Panc1 (cell line): Measurements from ENCODE around the gene MTF1.

ENCODE experiments used
- POLR2AphosphoS5 ChIP-seq: IDR thresholded peaks from 2 replicates; pipeline ENCODE4 v1.6.1; 2012; ENCODE audit warnings: mild to moderate bottlenecking, low read depth, low read length, moderate library complexity
- SIN3A ChIP-seq: IDR thresholded peaks from 2 replicates; pipeline ENCODE4 v1.6.1; 2012; ENCODE audit warnings: low read depth, mild to moderate bottlenecking, low read length, moderate library complexity, borderline replicate concordance; ENCODE audit not compliant: insufficient read depth
- TCF7L2 ChIP-seq: IDR thresholded peaks from 2 replicates; pipeline ENCODE4 v1.6.1; 2011; ENCODE audit warnings: mild to moderate bottlenecking, low read depth, low read length, inconsistent platforms
- TF ChIP-seq, protein P1 (sequence below): fragments of 450-650 bp; IDR thresholded peaks from 2 replicates; pipeline ENCODE4 v1.5.1; 2017; ENCODE audit warnings: mild to moderate bottlenecking
- TF ChIP-seq, protein P2 (sequence below), 2 experiments: IDR thresholded peaks; 2 replicates each; pipeline ENCODE4 v1.6.1; 2011 to 2012; ENCODE audit warnings: low read depth in 2 of 2, control low read depth in 1 of 2, low read length in 1 of 2, mild to moderate bottlenecking in 1 of 2, moderate library complexity in 1 of 2; ENCODE audit not compliant: insufficient read depth in 1 of 2

DNA sequence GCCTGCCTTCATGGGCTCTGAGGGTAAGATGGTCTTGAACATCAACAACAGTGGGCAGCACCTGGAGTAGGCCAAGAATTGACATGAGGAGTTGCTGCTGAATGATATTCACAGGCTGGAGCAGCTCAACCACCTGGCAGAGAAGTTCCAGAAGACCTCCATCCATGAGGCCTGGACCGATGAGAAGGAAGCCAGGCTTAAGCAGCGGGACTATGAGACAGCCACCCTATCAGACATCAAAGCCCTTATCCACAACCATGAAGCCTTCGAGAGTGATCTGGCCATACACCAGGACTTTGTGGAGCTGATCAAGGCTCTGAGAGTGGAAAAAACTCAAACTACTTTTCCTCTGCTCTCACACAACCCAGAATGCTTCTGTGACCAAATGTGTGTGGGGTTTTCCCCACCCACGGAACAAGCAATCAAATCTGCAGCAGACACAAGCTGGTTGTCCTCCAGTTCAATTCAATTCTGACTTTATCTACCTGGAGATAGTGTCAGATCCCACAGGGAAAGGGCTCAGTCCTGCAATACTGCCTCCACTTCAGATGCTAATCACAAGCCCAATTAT, 82.4 kb downstream of the MTF1 start:
- TF ChIP-seq, protein P1, sequence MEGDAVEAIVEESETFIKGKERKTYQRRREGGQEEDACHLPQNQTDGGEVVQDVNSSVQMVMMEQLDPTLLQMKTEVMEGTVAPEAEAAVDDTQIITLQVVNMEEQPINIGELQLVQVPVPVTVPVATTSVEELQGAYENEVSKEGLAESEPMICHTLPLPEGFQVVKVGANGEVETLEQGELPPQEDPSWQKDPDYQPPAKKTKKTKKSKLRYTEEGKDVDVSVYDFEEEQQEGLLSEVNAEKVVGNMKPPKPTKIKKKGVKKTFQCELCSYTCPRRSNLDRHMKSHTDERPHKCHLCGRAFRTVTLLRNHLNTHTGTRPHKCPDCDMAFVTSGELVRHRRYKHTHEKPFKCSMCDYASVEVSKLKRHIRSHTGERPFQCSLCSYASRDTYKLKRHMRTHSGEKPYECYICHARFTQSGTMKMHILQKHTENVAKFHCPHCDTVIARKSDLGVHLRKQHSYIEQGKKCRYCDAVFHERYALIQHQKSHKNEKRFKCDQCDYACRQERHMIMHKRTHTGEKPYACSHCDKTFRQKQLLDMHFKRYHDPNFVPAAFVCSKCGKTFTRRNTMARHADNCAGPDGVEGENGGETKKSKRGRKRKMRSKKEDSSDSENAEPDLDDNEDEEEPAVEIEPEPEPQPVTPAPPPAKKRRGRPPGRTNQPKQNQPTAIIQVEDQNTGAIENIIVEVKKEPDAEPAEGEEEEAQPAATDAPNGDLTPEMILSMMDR, result no peak
- TF ChIP-seq POLR2AphosphoS5 (no peak), SIN3A (no peak), TCF7L2 (no peak)
- TF ChIP-seq, protein P2, sequence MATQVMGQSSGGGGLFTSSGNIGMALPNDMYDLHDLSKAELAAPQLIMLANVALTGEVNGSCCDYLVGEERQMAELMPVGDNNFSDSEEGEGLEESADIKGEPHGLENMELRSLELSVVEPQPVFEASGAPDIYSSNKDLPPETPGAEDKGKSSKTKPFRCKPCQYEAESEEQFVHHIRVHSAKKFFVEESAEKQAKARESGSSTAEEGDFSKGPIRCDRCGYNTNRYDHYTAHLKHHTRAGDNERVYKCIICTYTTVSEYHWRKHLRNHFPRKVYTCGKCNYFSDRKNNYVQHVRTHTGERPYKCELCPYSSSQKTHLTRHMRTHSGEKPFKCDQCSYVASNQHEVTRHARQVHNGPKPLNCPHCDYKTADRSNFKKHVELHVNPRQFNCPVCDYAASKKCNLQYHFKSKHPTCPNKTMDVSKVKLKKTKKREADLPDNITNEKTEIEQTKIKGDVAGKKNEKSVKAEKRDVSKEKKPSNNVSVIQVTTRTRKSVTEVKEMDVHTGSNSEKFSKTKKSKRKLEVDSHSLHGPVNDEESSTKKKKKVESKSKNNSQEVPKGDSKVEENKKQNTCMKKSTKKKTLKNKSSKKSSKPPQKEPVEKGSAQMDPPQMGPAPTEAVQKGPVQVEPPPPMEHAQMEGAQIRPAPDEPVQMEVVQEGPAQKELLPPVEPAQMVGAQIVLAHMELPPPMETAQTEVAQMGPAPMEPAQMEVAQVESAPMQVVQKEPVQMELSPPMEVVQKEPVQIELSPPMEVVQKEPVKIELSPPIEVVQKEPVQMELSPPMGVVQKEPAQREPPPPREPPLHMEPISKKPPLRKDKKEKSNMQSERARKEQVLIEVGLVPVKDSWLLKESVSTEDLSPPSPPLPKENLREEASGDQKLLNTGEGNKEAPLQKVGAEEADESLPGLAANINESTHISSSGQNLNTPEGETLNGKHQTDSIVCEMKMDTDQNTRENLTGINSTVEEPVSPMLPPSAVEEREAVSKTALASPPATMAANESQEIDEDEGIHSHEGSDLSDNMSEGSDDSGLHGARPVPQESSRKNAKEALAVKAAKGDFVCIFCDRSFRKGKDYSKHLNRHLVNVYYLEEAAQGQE (IDR thresholded peaks at IDR 0.05; ENCODE audit: insufficient read depth in 1 of 2, low read depth in 2 of 2, low read length in 1 of 2), result no peak
